CD4-positive, alpha-beta T cell treated with Interleukin-2 at 100 ng/mL for 4 hours (primary cell): Measurements from ENCODE around the gene PC.

Experiments used
- DNase-seq: peaks from one replicate; pipeline ENCODE4 v3.0.0-alpha.2; 2020; ENCODE audit warnings: low spot score

Gene PC

GRCh38 chr11:66884443-66884842 is 73.7 kb downstream of the PC start:
- no peak for DNase-seq

GRCh38 chr11:66883016-66883965 is 74.9 kb downstream of the PC start:
- DNase-seq: peak; percentile 47

- DNase-seq: no peak
These were observed 75.6 kb downstream of the PC start for GRCh38 chr11:66882561-66883015.

- DNase-seq: no peak
These were observed 76.2 kb downstream of the PC start for GRCh38 chr11:66881927-66882452.

GRCh38 chr11:66881451-66881835 is 76.7 kb downstream of the PC start:
- DNase-seq: no peak

- no peak for DNase-seq
These were observed 77.4 kb downstream of the PC start for GRCh38 chr11:66880496-66881450.

GRCh38 chr11:66879999-66880398 is 78.2 kb downstream of the PC start:
- no peak for DNase-seq

GRCh38 chr11:66879583-66879982 is 78.6 kb downstream of the PC start:
- DNase-seq: no peak

- DNase-seq: no peak
These were observed 79.2 kb downstream of the PC start for GRCh38 chr11:66879000-66879399.

GRCh38 chr11:66878474-66878873 is 79.7 kb downstream of the PC start:
- DNase-seq: no peak

- no peak for DNase-seq
These were observed 80.4 kb downstream of the PC start for GRCh38 chr11:66877588-66878385.

GRCh38 chr11:66875378-66875777 is 82.8 kb downstream of the PC start:
- no peak for DNase-seq

- DNase-seq: no peak
These were observed 84.0 kb downstream of the PC start for GRCh38 chr11:66874232-66874631.

- DNase-seq: no peak
These were observed 86.7 kb downstream of the PC start for GRCh38 chr11:66871521-66871901.

- DNase-seq: no peak
These were observed 87.3 kb downstream of the PC start for GRCh38 chr11:66870616-66871520.

GRCh38 chr11:66870131-66870530 is 88.1 kb downstream of the PC start:
- DNase-seq: no peak

- DNase-seq: no peak
These were observed 88.7 kb downstream of the PC start for GRCh38 chr11:66869567-66869870.

- peak; percentile 73 for DNase-seq
These were observed 89.2 kb downstream of the PC start for GRCh38 chr11:66868726-66869566.

GRCh38 chr11:66868082-66868725 is 90.0 kb downstream of the PC start:
- no peak for DNase-seq
